CD4-positive, alpha-beta T cell treated with Interleukin-2 at 100 ng/mL for 4 hours (primary cell): ENCODE data around the gene RNF31.
A peak's percentile ranks its signal among the peaks of the same experiment; 100 is the strongest.

Experiments
- DNase-seq: peaks from one replicate; pipeline ENCODE4 v3.0.0-alpha.2; 2020; ENCODE audit warnings: low spot score

The RNF31 gene

GRCh38 chr14:24159777-24160498 lies 12.6 kb downstream of the RNF31 start:
- DNase-seq: no peak

- DNase-seq: no peak
Measured at GRCh38 chr14:24160499-24160849, 13.2 kb downstream of the RNF31 start.

- peak; percentile 99 for DNase-seq
Measured at GRCh38 chr14:24160850-24161804, 13.8 kb downstream of the RNF31 start, which contains the start of gene IRF9. TSS of gene IRF9 (plus strand) at chr14:24161265. CDS start at chr14:24162145, 880 bp downstream.

DNA sequence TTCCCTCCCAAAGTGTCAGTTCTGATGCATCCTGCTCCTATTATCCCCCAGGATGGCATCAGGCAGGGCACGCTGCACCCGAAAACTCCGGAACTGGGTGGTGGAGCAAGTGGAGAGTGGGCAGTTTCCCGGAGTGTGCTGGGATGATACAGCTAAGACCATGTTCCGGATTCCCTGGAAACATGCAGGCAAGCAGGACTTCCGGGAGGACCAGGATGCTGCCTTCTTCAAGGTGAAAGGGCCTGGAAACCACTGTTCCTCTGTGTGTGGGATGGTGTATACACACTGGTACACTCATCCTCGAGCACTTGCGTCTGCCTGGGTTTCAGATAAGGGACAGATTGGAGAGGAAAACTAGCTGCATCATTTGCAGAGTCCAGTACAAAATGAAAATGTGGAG lies 14.8 kb downstream of the RNF31 start:
- DNase-seq: no peak

- DNase-seq: no peak
Measured at GRCh38 chr14:24164518-24164991, 17.3 kb downstream of the RNF31 start.

GRCh38 chr14:24165785-24166184 lies 18.5 kb downstream of the RNF31 start:
- DNase-seq: no peak

DNA sequence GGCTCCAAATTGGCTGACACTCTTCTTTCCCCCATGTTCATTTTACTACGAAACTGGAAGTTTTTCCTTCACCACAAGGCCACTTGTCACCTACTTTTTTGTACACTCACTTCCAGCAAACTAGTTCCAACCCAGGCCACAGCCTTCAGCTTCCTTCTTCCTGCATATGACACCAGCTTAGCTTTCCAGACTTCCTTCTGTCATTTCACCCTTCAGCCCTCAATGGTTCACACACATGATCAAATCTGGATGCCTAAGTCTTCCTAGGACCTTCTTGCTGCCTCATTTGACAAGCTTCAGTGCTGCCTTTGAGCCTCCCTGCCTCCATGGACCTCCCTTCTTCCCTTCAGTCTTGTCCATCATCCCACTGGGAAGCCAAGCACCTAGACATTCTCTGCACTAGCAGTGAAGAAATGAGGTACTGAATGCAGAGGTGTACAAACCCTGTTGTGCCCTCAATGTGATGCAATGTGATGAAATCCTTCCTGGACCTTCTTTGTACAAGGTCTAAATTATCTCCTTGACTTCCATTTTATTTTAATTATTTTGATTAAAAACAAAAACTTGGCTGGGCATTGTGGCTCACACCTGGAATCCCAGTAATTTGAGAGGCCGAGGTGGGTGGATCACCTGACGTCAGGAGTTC lies 20.3 kb downstream of the RNF31 start:
- no peak for DNase-seq

DNA sequence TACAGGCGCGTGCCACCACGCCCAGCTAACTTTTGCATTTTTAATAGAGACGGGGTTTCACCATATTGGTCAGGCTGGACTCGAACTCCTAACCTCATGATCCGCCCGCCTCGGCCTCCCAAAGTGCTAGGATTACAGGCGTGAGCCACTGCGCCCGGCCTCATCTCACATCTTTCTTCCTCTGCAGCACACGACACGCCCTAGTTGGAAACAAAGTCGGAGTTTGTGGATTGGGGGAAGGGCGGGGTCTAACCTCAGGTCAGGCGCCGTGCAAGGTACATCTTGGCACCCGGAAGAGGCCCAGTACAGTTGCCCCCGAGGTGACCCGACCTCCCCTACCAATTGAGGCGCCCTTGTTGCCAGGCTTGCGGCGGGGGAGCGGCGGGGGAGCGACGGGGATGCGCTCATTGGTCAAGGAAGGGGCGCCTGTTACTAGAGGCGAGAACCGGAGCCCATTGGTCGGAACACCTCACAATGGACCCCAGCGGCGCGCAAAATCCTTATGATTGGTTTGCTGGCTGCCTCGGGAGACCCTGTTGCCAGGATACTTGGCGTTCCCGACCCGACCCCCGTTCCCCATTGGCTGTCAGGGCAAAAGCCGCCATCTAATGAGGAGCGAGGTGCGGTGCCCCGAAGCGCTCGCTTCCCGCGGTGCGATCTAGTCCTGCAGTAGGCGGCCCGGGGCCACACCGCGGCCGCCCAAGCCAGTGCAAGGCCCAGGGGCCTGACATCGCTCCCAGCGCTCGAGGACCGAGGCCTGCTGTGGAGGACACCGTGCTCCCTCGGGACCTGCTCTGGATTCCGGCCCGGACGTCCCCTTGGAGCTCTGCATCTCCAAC lies 24.3 kb downstream of the RNF31 start, which contains the start of gene REC8:
REC8 (plus strand) TSS at position 659 of the 839 bp plus-strand sequence. CDS start 473 bp downstream, outside the sequence.
- peak; percentile 57 for DNase-seq

- no peak for DNase-seq
Measured at GRCh38 chr14:24172261-24172860, 25.1 kb downstream of the RNF31 start.

- no peak for DNase-seq
Measured at GRCh38 chr14:24172871-24173281, 25.6 kb downstream of the RNF31 start.

- DNase-seq: no peak
Measured at GRCh38 chr14:24176599-24176998, 29.3 kb downstream of the RNF31 start.

DNA sequence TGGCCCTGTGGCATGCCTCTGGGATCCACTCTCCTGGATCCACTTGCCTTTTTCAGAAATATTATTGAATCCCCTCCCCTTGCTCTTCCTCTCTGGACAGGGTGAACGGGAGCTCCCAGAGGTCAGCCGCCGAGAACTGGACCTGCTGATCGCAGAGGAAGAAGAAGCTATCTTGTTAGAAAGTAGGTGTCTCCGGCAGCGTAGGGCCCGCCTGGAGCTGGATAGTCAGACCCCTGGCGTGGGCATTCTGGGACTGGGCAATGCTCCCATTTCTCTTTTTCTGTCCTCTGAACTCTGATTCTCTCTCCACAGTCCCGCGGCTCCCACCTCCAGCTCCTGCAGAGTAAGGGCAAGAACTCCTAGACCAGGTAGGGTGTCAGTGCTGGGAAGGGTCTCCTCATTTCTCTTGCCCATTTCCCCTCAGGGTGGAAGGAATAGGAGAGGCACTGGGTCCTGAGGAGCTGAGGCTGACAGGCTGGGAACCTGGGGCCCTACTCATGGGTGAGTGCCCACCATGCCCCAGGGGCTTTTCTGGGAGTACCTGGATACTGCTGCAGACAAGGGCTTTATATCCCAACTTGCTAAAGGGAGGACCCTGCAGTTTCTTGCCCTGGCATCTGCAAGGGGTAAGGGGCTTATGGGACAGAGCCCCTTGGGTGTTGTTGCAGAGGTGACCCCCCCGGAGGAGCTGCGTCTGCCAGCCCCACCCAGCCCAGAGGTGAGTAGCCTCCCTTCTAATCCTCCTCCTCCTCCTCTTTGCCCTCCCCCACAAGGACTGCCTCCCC lies 29.9 kb downstream of the RNF31 start:
- DNase-seq: no peak

GRCh38 chr14:24177891-24178290 lies 30.6 kb downstream of the RNF31 start:
- DNase-seq: no peak

GRCh38 chr14:24178399-24179178 lies 31.3 kb downstream of the RNF31 start:
- no peak for DNase-seq

DNA sequence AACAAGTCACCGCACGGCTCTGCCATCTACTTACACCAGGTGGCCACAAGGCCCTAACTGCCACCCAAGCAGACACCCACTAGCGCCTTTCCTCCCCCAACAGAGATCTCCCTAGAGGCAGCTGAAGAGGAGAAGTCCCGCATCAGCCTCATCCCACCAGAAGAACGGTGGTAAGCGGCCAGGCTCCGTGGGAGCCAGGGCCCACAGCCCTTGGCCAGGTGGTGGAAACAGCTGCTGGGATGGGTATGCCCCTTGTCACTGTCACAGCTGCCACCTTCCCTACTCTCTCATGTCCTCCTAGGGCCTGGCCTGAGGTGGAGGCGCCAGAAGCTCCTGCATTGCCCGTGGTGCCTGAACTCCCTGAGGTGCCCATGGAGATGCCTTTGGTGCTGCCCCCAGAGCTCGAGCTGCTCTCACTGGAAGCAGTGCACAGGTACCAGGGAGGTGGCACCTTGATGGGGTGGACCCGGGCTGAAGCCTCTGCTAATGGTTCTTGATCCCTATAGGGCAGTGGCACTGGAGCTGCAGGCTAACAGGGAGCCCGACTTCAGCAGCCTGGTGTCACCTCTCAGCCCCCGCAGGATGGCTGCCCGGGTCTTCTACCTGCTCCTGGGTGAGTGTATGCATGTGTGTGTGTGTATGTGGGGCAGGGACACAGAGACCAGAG lies 32.1 kb downstream of the RNF31 start:
- no peak for DNase-seq

DNA sequence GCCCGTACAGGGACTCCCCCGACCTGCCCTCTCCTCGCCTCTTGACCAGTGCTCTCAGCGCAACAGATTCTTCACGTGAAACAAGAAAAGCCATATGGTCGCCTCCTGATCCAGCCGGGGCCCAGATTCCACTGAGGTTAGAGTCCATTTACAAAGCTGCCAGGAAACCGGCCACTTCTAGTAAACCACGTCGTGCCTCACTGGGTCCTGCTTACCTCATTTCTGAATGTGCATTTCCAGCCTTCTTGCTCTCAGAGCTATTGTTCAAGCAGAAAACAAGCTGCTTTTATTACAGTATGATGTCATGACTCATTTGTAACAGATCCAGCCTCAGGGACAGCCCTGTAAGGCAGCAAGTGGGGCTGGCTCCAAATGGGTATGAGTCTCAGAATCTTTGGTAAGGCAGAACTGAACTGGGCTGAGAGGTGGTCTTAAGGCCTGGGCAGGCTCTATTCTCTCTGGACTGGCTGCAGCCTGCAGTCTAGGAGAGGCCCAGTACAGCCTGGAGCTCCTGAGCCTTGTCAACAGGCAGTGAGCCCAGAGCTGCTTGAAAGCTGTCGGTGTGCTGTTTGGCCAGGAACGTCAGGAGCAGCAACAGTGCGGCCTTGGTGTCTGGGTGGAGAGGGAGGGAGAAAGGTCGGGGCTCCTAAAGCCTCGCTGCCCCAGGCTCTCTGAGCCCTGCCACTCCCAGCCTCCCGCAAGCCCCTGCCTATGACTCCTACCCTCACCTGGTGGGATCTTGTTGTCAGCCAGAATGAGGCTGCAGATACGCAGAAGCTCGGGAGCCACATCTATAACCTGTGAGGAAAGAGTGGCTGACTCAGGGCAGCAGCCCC lies 32.9 kb downstream of the RNF31 start:
- DNase-seq: no peak

DNA sequence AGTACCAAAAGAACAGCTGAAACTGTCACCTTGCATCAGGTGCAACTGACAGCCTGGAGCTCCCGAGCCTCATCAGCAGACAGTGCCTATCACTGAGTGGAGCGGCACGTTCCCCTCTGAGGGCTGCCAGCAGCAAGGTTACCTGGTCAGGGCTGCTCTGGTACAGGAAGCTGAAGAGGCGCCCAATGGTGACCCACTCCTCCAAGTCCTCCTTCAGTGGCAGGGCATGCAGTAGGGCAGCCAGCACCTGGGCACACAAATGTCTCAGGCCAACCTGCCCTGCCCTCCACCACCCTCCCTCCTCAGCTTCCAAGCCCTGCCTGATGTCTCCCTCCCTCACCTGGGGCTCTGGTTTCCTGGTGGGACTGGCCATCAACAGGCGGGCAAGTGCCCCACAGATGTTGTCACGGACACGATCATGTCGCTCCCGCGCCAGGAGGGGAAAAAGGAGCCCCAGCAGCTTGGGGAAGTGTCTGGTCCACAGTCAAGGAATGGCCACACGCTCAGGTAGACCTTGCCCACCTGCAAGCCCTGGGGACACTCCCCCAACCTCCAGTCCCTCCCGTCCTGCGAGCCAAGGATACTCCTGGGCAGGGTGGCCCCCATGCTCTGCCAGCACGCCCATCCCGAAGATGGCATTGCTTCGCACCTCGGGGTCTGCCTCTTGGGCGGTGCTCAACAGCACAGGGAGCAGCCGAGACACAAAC lies 34.2 kb downstream of the RNF31 start:
- no peak for DNase-seq
